Ecto neural progenitor cell (in vitro differentiated cells): ENCODE measurements around the gene JMJD4.
A peak's percentile ranks its signal among the peaks of the same experiment; 100 is the strongest.

ENCODE experiments used
- DNase-seq: peaks from one replicate; pipeline ENCODE4 v3.0.0-alpha.2; 2018; ENCODE audit warnings: low spot score

The JMJD4 gene

GRCh38 chr1:227749225-227749624 lies 14.1 kb upstream of the JMJD4 start:
- DNase-seq = no peak

GRCh38 chr1:227748496-227749182 lies 13.5 kb upstream of the JMJD4 start:
- no peak for DNase-seq

- no peak for DNase-seq
Observed at GRCh38 chr1:227747948-227748495, 12.9 kb upstream of the JMJD4 start.

- DNase-seq = no peak
Observed at GRCh38 chr1:227747382-227747781, 12.3 kb upstream of the JMJD4 start.

GRCh38 chr1:227746676-227747075 lies 11.6 kb upstream of the JMJD4 start:
- no peak for DNase-seq

- DNase-seq = no peak
Observed at GRCh38 chr1:227745568-227746265, 10.6 kb upstream of the JMJD4 start.

GRCh38 chr1:227744668-227745067 lies 9.6 kb upstream of the JMJD4 start:
- DNase-seq = no peak

GRCh38 chr1:227742738-227743715 lies 7.9 kb upstream of the JMJD4 start:
- DNase-seq = no peak

- no peak for DNase-seq
Observed at GRCh38 chr1:227741166-227741870, 6.2 kb upstream of the JMJD4 start.

- DNase-seq = no peak
Observed at GRCh38 chr1:227740401-227740960, 5.4 kb upstream of the JMJD4 start.

GRCh38 chr1:227739636-227740035 lies 4.5 kb upstream of the JMJD4 start:
- no peak for DNase-seq

- no peak for DNase-seq
Observed at GRCh38 chr1:227738820-227739219, 3.7 kb upstream of the JMJD4 start.

- no peak for DNase-seq
Observed at GRCh38 chr1:227736814-227737432, 1.8 kb upstream of the JMJD4 start.

- no peak for DNase-seq
Observed at GRCh38 chr1:227735539-227736285, 610 bp upstream of the JMJD4 start.

- DNase-seq = no peak
Observed at GRCh38 chr1:227734546-227734855, 601 bp downstream of the JMJD4 start.

GRCh38 chr1:227733751-227734545 lies 1.2 kb downstream of the JMJD4 start:
- DNase-seq = peak; percentile 42

- DNase-seq = no peak
Observed at GRCh38 chr1:227733309-227733705, 1.8 kb downstream of the JMJD4 start.

- peak; percentile 40 for DNase-seq
Observed at GRCh38 chr1:227732586-227733308, 2.4 kb downstream of the JMJD4 start.
